ENCODE measurements around the gene GAB2. TPM values are rescaled to one million over a fixed set of nuclear protein-coding genes. Genes with fewer than 3 reads are reported as not detected.
"Not testable (repeated sequence)": the region's sequence is repeated elsewhere in the genome, so short reads cannot be mapped to it uniquely, and the experiment has no call there.

Gene GAB2
- total RNA-seq, 2 experiments from 2014 or later: 0.91 to 0.98 TPM

- no peaks in the 10 kb centered on the region for H3K27me3 Mint-ChIP-seq
- no peak for DNase-seq
- H3K27ac Mint-ChIP-seq: peak overlapping the region; percentile 70
- peaks cover 56% of the 10 kb centered on the region for H3K4me1 Mint-ChIP-seq
- no peaks in the 10 kb centered on the region for H3K9me3 Mint-ChIP-seq
- H3K36me3 Mint-ChIP-seq: no peaks in the 10 kb centered on the region
- H3K4me3 Mint-ChIP-seq: peak overlapping the region; percentile 99
Measured at GRCh38 chr11:78189174-78189724, 228.4 kb downstream of the GAB2 start.

GRCh38 chr11:78188286-78189173, 229.1 kb downstream of the GAB2 start, which contains the start of the genes KCTD21 and USP35:
Gene KCTD21, minus strand, starts transcription at chr11:78188626. Its CDS starts 14,072 bp downstream, at chr11:78174554.
Gene USP35, plus strand, starts transcription at chr11:78188919. Its CDS starts 7,327 bp downstream, at chr11:78196246.
- H3K4me3 Mint-ChIP-seq: peak within 1 kb of the TSS; percentile 99
- H3K36me3 Mint-ChIP-seq: no peaks in the 10 kb centered on the region
- H3K4me1 Mint-ChIP-seq: peaks cover 51% of the 10 kb centered on the region
- no peaks in the 10 kb centered on the region for H3K9me3 Mint-ChIP-seq
- peak; percentile 94 for DNase-seq
- no peaks in the 10 kb centered on the region for H3K27me3 Mint-ChIP-seq
- H3K27ac Mint-ChIP-seq: peak within 1 kb of the TSS; percentile 100

- no peaks in the 10 kb centered on the region for H3K27me3 Mint-ChIP-seq
- DNase-seq: peak; percentile 84
Measured at GRCh38 chr11:78187366-78188285, 230.0 kb downstream of the GAB2 start.

GRCh38 chr11:78181185-78181584, 236.4 kb downstream of the GAB2 start:
- H3K27me3 Mint-ChIP-seq: no peaks in the 10 kb centered on the region
- H3K9me3 Mint-ChIP-seq: peaks cover 9% of the 10 kb centered on the region
- peaks cover 22% of the 10 kb centered on the region for H3K36me3 Mint-ChIP-seq
- DNase-seq: no peak
- no peak overlapping the region for H3K4me3 Mint-ChIP-seq
- H3K4me1 Mint-ChIP-seq: peaks cover 11% of the 10 kb centered on the region
- H3K27ac Mint-ChIP-seq: no peak overlapping the region

More at GRCh38 chr11:78187366-78188285, 230.0 kb downstream of the GAB2 start:
- Mint-ChIP-seq H3K4me3 (peak overlapping the region; percentile 99), H3K4me1 (peaks cover 44% of the 10 kb centered on the region), H3K27ac (peak overlapping the region; percentile 100), H3K36me3 (peaks cover 4% of the 10 kb centered on the region), H3K9me3 (no peaks in the 10 kb centered on the region)

GRCh38 chr11:78180751-78181150, 236.9 kb downstream of the GAB2 start:
- H3K36me3 Mint-ChIP-seq: peaks cover 22% of the 10 kb centered on the region
- no peak for DNase-seq
- H3K27ac Mint-ChIP-seq: no peak overlapping the region
- H3K9me3 Mint-ChIP-seq: peaks cover 11% of the 10 kb centered on the region
- H3K27me3 Mint-ChIP-seq: no peaks in the 10 kb centered on the region
- peaks cover 7% of the 10 kb centered on the region for H3K4me1 Mint-ChIP-seq
- H3K4me3 Mint-ChIP-seq: no peak overlapping the region

- DNase-seq: no peak
- H3K27me3 Mint-ChIP-seq: no peaks in the 10 kb centered on the region
- peaks cover 6% of the 10 kb centered on the region for H3K4me1 Mint-ChIP-seq
- H3K36me3 Mint-ChIP-seq: peaks cover 22% of the 10 kb centered on the region
- no peak overlapping the region for H3K4me3 Mint-ChIP-seq
- peaks cover 11% of the 10 kb centered on the region for H3K9me3 Mint-ChIP-seq
- no peak overlapping the region for H3K27ac Mint-ChIP-seq
Measured at GRCh38 chr11:78179459-78180071, 238.1 kb downstream of the GAB2 start.

GRCh38 chr11:78177216-78177615, 240.4 kb downstream of the GAB2 start:
- no peak for DNase-seq
- peaks cover 6% of the 10 kb centered on the region for H3K4me1 Mint-ChIP-seq
- no peak overlapping the region for H3K4me3 Mint-ChIP-seq

GRCh38 chr11:78176605-78177141, 240.9 kb downstream of the GAB2 start:
- H3K27ac Mint-ChIP-seq: no peak overlapping the region
- peaks cover 11% of the 10 kb centered on the region for H3K9me3 Mint-ChIP-seq

More at GRCh38 chr11:78177216-78177615, 240.4 kb downstream of the GAB2 start:
- Mint-ChIP-seq H3K27ac (no peak overlapping the region), H3K27me3 (no peaks in the 10 kb centered on the region), H3K36me3 (peaks cover 22% of the 10 kb centered on the region), H3K9me3 (peaks cover 11% of the 10 kb centered on the region)

GRCh38 chr11:78175862-78176261, 241.8 kb downstream of the GAB2 start:
- H3K4me1 Mint-ChIP-seq, H3K4me3 Mint-ChIP-seq, DNase-seq, H3K27me3 Mint-ChIP-seq, H3K27ac Mint-ChIP-seq, H3K9me3 Mint-ChIP-seq: not testable (repeated sequence)
- peaks cover 17% of the 10 kb centered on the region for H3K36me3 Mint-ChIP-seq

More at GRCh38 chr11:78176605-78177141, 240.9 kb downstream of the GAB2 start:
- Mint-ChIP-seq H3K4me3 (no peak overlapping the region), H3K36me3 (peaks cover 22% of the 10 kb centered on the region), H3K4me1 (peaks cover 6% of the 10 kb centered on the region), H3K27me3 (no peaks in the 10 kb centered on the region)
- DNase-seq: no peak

- peaks cover 4% of the 10 kb centered on the region for H3K9me3 Mint-ChIP-seq
- DNase-seq: no peak
- no peaks in the 10 kb centered on the region for H3K4me1 Mint-ChIP-seq
- H3K27ac Mint-ChIP-seq: no peak overlapping the region
- no peaks in the 10 kb centered on the region for H3K27me3 Mint-ChIP-seq
- H3K36me3 Mint-ChIP-seq: peaks cover 7% of the 10 kb centered on the region
- no peak overlapping the region for H3K4me3 Mint-ChIP-seq
Measured at GRCh38 chr11:78171951-78172350, 245.7 kb downstream of the GAB2 start.

GRCh38 chr11:78170874-78171549, 246.6 kb downstream of the GAB2 start:
- Mint-ChIP-seq H3K27ac (no peak overlapping the region), H3K9me3 (peaks cover under 1% of the 10 kb centered on the region), H3K4me1 (no peaks in the 10 kb centered on the region), H3K27me3 (no peaks in the 10 kb centered on the region), H3K4me3 (no peak overlapping the region), H3K36me3 (peaks cover 4% of the 10 kb centered on the region)
- DNase-seq: no peak

- no peak overlapping the region for H3K4me3 Mint-ChIP-seq
- H3K27ac Mint-ChIP-seq: no peak overlapping the region
- H3K27me3 Mint-ChIP-seq: no peaks in the 10 kb centered on the region
- peaks cover 4% of the 10 kb centered on the region for H3K36me3 Mint-ChIP-seq
- no peaks in the 10 kb centered on the region for H3K9me3 Mint-ChIP-seq
- no peak for DNase-seq
- H3K4me1 Mint-ChIP-seq: no peaks in the 10 kb centered on the region
Measured at GRCh38 chr11:78170413-78170812, 247.2 kb downstream of the GAB2 start.

GRCh38 chr11:78168539-78169477, 248.8 kb downstream of the GAB2 start:
- Mint-ChIP-seq H3K36me3 (peaks cover under 1% of the 10 kb centered on the region), H3K27me3 (no peaks in the 10 kb centered on the region), H3K4me1 (no peaks in the 10 kb centered on the region), H3K4me3 (no peak overlapping the region), H3K9me3 (no peaks in the 10 kb centered on the region), H3K27ac (no peak overlapping the region)
- DNase-seq: no peak

Data from activated naive CD8-positive, alpha-beta T cell treated with anti-CD3 and anti-CD28 coated beads for 36 hours (primary cell).